ENCODE results near the gene SLC25A29. TPM values are rescaled to one million over a fixed set of nuclear protein-coding genes. Genes with fewer than 3 reads are reported as not detected.

Gene SLC25A29
- total and polyA plus RNA-seq, 2 donors from 2014 or later = 88.5 to 152 TPM

GRCh38 chr14:100329233-100330006 lies 23.2 kb upstream of the SLC25A29 start:
- DNase-seq (peak in 1 of 5 donors; percentile 68), FAIRE-seq (no peak)
- no peaks in the 10 kb centered on the region for H3K9me3 ChIP-seq (ENCODE audit: control insufficient read depth in 2 of 3, insufficient read depth in 1 of 3, low read length in 3 of 3)
- H3K27me3 ChIP-seq (ENCODE audit: control insufficient read depth, insufficient read depth, low read length) = no peaks in the 10 kb centered on the region
- intact Hi-C loops (cut with DNase I) = no loop called here
- peaks cover 0 to 12% (median 3%) of the 10 kb centered on the region in 3 donors for H3K4me1 ChIP-seq (ENCODE audit: control insufficient read depth in 2 of 3, insufficient read depth in 2 of 3, low read depth in 1 of 3, low read length in 3 of 3)
- no peak overlapping the region for H3K9ac ChIP-seq (ENCODE audit: low read length in 3 of 3)
- H3K36me3 ChIP-seq (ENCODE audit: control insufficient read depth in 2 of 3, insufficient read depth in 3 of 3, low read length in 3 of 3) = no peaks in the 10 kb centered on the region
- no peak for TF ChIP-seq CTCF (IDR thresholded peaks at IDR 0.05; ENCODE audit: borderline replicate concordance, extremely low read depth, insufficient read depth)
- H3K27ac ChIP-seq (ENCODE audit: low read depth in 2 of 2, low read length in 2 of 2) = no peak overlapping the region
- no peak overlapping the region for H3K4me3 ChIP-seq (ENCODE audit: low read length in 3 of 3)

- DNase-seq = peak in 1 of 5 donors; percentile 45
- intact Hi-C loops (cut with DNase I) = no loop called here
Observed at GRCh38 chr14:100328495-100329163, 22.4 kb upstream of the SLC25A29 start.

GRCh38 chr14:100327128-100327527 lies 20.9 kb upstream of the SLC25A29 start:
- no peak overlapping the region for H3K9ac ChIP-seq (ENCODE audit: low read length in 3 of 3)
- intact Hi-C loops (cut with DNase I) = no loop called here
- H3K27me3 ChIP-seq (ENCODE audit: control insufficient read depth, insufficient read depth, low read length) = no peaks in the 10 kb centered on the region
- no peak overlapping the region for H3K4me3 ChIP-seq (ENCODE audit: low read length in 3 of 3)
- no peaks in the 10 kb centered on the region for H3K9me3 ChIP-seq (ENCODE audit: control insufficient read depth in 2 of 3, insufficient read depth in 1 of 3, low read length in 3 of 3)
- no peak for TF ChIP-seq CTCF (IDR thresholded peaks at IDR 0.05; ENCODE audit: borderline replicate concordance, extremely low read depth, insufficient read depth)
- H3K27ac ChIP-seq (ENCODE audit: low read depth in 2 of 2, low read length in 2 of 2) = no peak overlapping the region
- FAIRE-seq (no peak), DNase-seq (no peak)
- H3K4me1 ChIP-seq (ENCODE audit: control insufficient read depth in 2 of 3, insufficient read depth in 2 of 3, low read depth in 1 of 3, low read length in 3 of 3) = no peaks in the 10 kb centered on the region
- H3K36me3 ChIP-seq (ENCODE audit: control insufficient read depth in 2 of 3, insufficient read depth in 3 of 3, low read length in 3 of 3) = no peaks in the 10 kb centered on the region

More at GRCh38 chr14:100328495-100329163, 22.4 kb upstream of the SLC25A29 start:
- TF ChIP-seq CTCF (IDR thresholded peaks at IDR 0.05; ENCODE audit: borderline replicate concordance, extremely low read depth, insufficient read depth) = no peak
- Histone ChIP-seq H3K9me3 (ENCODE audit: control insufficient read depth in 2 of 3, insufficient read depth in 1 of 3, low read length in 3 of 3) (no peaks in the 10 kb centered on the region), H3K36me3 (ENCODE audit: control insufficient read depth in 2 of 3, insufficient read depth in 3 of 3, low read length in 3 of 3) (no peaks in the 10 kb centered on the region), H3K27me3 (ENCODE audit: control insufficient read depth, insufficient read depth, low read length) (no peaks in the 10 kb centered on the region), H3K9ac (ENCODE audit: low read length in 3 of 3) (no peak overlapping the region), H3K4me1 (ENCODE audit: control insufficient read depth in 2 of 3, insufficient read depth in 2 of 3, low read depth in 1 of 3, low read length in 3 of 3) (peaks cover 0 to 10% (median 0%) of the 10 kb centered on the region in 3 donors), H3K4me3 (ENCODE audit: low read length in 3 of 3) (no peak overlapping the region), H3K27ac (ENCODE audit: low read depth in 2 of 2, low read length in 2 of 2) (peak overlapping the region in 1 of 2 donors; percentile 22)
- FAIRE-seq = no peak

Measured in kidney (tissue), 14 donors.